ENCODE measurements around the gene CLNK.

The CLNK gene

GRCh38 chr4:10664408-10664807 lies 20.2 kb downstream of the CLNK start:
- DNase-seq (ENCODE audit: low read depth in 1 of 2, low spot score in 1 of 2): no peak

- no peak for DNase-seq (ENCODE audit: low read depth in 1 of 2, low spot score in 1 of 2)
Measured at GRCh38 chr4:10662937-10663336, 21.6 kb downstream of the CLNK start.

GRCh38 chr4:10661047-10661446 lies 23.5 kb downstream of the CLNK start:
- no peak for DNase-seq (ENCODE audit: low read depth in 1 of 2, low spot score in 1 of 2)

GRCh38 chr4:10659251-10659650 lies 25.3 kb downstream of the CLNK start:
- DNase-seq (ENCODE audit: low read depth in 1 of 2, low spot score in 1 of 2): no peak

GRCh38 chr4:10656988-10657387 lies 27.6 kb downstream of the CLNK start:
- no peak for DNase-seq (ENCODE audit: low read depth in 1 of 2, low spot score in 1 of 2)

- no peak for DNase-seq (ENCODE audit: low read depth in 1 of 2, low spot score in 1 of 2)
Measured at GRCh38 chr4:10656420-10656819, 28.1 kb downstream of the CLNK start.

GRCh38 chr4:10655968-10656367 lies 28.6 kb downstream of the CLNK start:
- DNase-seq (ENCODE audit: low read depth in 1 of 2, low spot score in 1 of 2): no peak

GRCh38 chr4:10648479-10648878 lies 36.1 kb downstream of the CLNK start:
- no peak for DNase-seq (ENCODE audit: low read depth in 1 of 2, low spot score in 1 of 2)

- DNase-seq (ENCODE audit: low read depth in 1 of 2, low spot score in 1 of 2): no peak
Measured at GRCh38 chr4:10647846-10648245, 36.7 kb downstream of the CLNK start.

- no peak for DNase-seq (ENCODE audit: low read depth in 1 of 2, low spot score in 1 of 2)
Measured at GRCh38 chr4:10643600-10644425, 40.8 kb downstream of the CLNK start.

- no peak for DNase-seq (ENCODE audit: low read depth in 1 of 2, low spot score in 1 of 2)
Measured at GRCh38 chr4:10640561-10641201, 43.9 kb downstream of the CLNK start.

- DNase-seq (ENCODE audit: low read depth in 1 of 2, low spot score in 1 of 2): no peak
Measured at GRCh38 chr4:10639664-10640063, 44.9 kb downstream of the CLNK start.

- DNase-seq (ENCODE audit: low read depth in 1 of 2, low spot score in 1 of 2): no peak
Measured at GRCh38 chr4:10639100-10639499, 45.5 kb downstream of the CLNK start.

GRCh38 chr4:10635091-10635490 lies 49.5 kb downstream of the CLNK start:
- DNase-seq (ENCODE audit: low read depth in 1 of 2, low spot score in 1 of 2): no peak

GRCh38 chr4:10629394-10629793 lies 55.2 kb downstream of the CLNK start:
- DNase-seq (ENCODE audit: low read depth in 1 of 2, low spot score in 1 of 2): no peak

- no peak for DNase-seq (ENCODE audit: low read depth in 1 of 2, low spot score in 1 of 2)
Measured at GRCh38 chr4:10625131-10625530, 59.4 kb downstream of the CLNK start.

GRCh38 chr4:10623862-10624261 lies 60.7 kb downstream of the CLNK start:
- no peak for DNase-seq (ENCODE audit: low read depth in 1 of 2, low spot score in 1 of 2)

GRCh38 chr4:10623241-10623640 lies 61.3 kb downstream of the CLNK start:
- no peak for DNase-seq (ENCODE audit: low read depth in 1 of 2, low spot score in 1 of 2)

GRCh38 chr4:10622728-10623127 lies 61.8 kb downstream of the CLNK start:
- DNase-seq (ENCODE audit: low read depth in 1 of 2, low spot score in 1 of 2): no peak

GRCh38 chr4:10620935-10621488 lies 63.6 kb downstream of the CLNK start:
- DNase-seq (ENCODE audit: low read depth in 1 of 2, low spot score in 1 of 2): no peak

- DNase-seq (ENCODE audit: low read depth in 1 of 2, low spot score in 1 of 2): no peak
Measured at GRCh38 chr4:10619855-10620254, 64.7 kb downstream of the CLNK start.

GRCh38 chr4:10619220-10619619 lies 65.3 kb downstream of the CLNK start:
- no peak for DNase-seq (ENCODE audit: low read depth in 1 of 2, low spot score in 1 of 2)

Data from activated T-helper 1 cell treated with anti-CD3 and anti-CD28 coated beads, Interleukin-2, amount 50 U/mL, for 16 hours (primary cell).